Inflammatory macrophage (primary cell): ENCODE measurements around the gene PLA2R1.
"Not testable (repeated sequence)": the region's sequence is repeated elsewhere in the genome, so short reads cannot be mapped to it uniquely, and the experiment has no call there.

Experiments used
- DNase-seq, 2 donors: peaks; one replicate each; pipeline ENCODE4 v3.0.0-alpha.2; 2020 to 2022

The PLA2R1 gene

GRCh38 chr2:160063879-160064612, 1.6 kb upstream of the PLA2R1 start:
- no peak for DNase-seq

- no peak for DNase-seq
These were observed 856 bp upstream of the PLA2R1 start for GRCh38 chr2:160063271-160063670.

GRCh38 chr2:160061944-160062291, 497 bp downstream of the PLA2R1 start:
- no peak for DNase-seq

GRCh38 chr2:160061533-160061932, 882 bp downstream of the PLA2R1 start:
- no peak for DNase-seq

GRCh38 chr2:160060297-160060696, 2.1 kb downstream of the PLA2R1 start:
- no peak for DNase-seq

GRCh38 chr2:160057356-160057755, 5.1 kb downstream of the PLA2R1 start:
- no peak for DNase-seq

- no peak for DNase-seq
These were observed 6.7 kb downstream of the PLA2R1 start for GRCh38 chr2:160055726-160056108.

GRCh38 chr2:160054984-160055725, 7.3 kb downstream of the PLA2R1 start:
- no peak for DNase-seq

GRCh38 chr2:160053946-160054345, 8.5 kb downstream of the PLA2R1 start:
- DNase-seq, result no peak

GRCh38 chr2:160052531-160052930, 9.9 kb downstream of the PLA2R1 start:
- DNase-seq, result no peak

GRCh38 chr2:160051371-160051800, 11.0 kb downstream of the PLA2R1 start:
- DNase-seq, result no peak

GRCh38 chr2:160050147-160050546, 12.3 kb downstream of the PLA2R1 start:
- no peak for DNase-seq

- DNase-seq, result no peak
These were observed 16.7 kb downstream of the PLA2R1 start for GRCh38 chr2:160045703-160046210.

- no peak for DNase-seq
These were observed 17.7 kb downstream of the PLA2R1 start for GRCh38 chr2:160044728-160045127.

GRCh38 chr2:160043265-160043664, 19.1 kb downstream of the PLA2R1 start:
- DNase-seq, result no peak

- DNase-seq, result no peak
These were observed 20.4 kb downstream of the PLA2R1 start for GRCh38 chr2:160042054-160042453.

- DNase-seq, result no peak
These were observed 21.3 kb downstream of the PLA2R1 start for GRCh38 chr2:160041091-160041490.

- DNase-seq, result no peak
These were observed 23.1 kb downstream of the PLA2R1 start for GRCh38 chr2:160039166-160039903.

GRCh38 chr2:160038662-160039061, 23.8 kb downstream of the PLA2R1 start:
- DNase-seq, result not testable (repeated sequence)

- DNase-seq, result no peak
These were observed 25.7 kb downstream of the PLA2R1 start for GRCh38 chr2:160036736-160037135.

GRCh38 chr2:160035125-160035524, 27.3 kb downstream of the PLA2R1 start:
- DNase-seq, result no peak

- DNase-seq, result no peak
These were observed 28.0 kb downstream of the PLA2R1 start for GRCh38 chr2:160034396-160034795.

GRCh38 chr2:160033732-160034392, 28.6 kb downstream of the PLA2R1 start:
- DNase-seq, result no peak
